Activated naive CD4-positive, alpha-beta T cell treated with anti-CD3 and anti-CD28 coated beads, Interleukin-2, amount 50 U/mL, for 16 hours (primary cell): ENCODE results near the gene CHST8.

Experiments used
- DNase-seq: peaks from one replicate; pipeline ENCODE4 v3.0.0-alpha.2; 2020

Gene CHST8

DNA sequence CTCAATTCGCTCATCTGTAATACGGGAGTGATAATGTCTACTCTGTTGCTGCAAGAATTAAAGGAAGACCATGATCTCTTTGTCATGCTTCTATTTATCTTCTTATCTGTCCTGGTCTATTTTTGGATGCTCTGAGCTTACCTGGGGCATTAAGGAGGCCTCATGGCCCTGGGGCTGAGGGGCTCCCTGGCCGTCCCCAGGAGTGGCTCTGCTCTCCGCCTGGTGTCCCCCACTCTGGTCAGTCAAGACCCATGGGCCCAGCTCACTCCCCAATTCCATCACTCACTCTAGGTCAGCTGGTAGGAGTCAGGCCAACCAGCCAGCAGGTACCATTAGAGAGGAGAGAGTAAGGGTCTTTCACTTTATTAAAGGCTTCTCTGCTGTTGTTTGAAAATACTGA lies 1.1 kb upstream of the CHST8 start:
- DNase-seq: no peak

DNA sequence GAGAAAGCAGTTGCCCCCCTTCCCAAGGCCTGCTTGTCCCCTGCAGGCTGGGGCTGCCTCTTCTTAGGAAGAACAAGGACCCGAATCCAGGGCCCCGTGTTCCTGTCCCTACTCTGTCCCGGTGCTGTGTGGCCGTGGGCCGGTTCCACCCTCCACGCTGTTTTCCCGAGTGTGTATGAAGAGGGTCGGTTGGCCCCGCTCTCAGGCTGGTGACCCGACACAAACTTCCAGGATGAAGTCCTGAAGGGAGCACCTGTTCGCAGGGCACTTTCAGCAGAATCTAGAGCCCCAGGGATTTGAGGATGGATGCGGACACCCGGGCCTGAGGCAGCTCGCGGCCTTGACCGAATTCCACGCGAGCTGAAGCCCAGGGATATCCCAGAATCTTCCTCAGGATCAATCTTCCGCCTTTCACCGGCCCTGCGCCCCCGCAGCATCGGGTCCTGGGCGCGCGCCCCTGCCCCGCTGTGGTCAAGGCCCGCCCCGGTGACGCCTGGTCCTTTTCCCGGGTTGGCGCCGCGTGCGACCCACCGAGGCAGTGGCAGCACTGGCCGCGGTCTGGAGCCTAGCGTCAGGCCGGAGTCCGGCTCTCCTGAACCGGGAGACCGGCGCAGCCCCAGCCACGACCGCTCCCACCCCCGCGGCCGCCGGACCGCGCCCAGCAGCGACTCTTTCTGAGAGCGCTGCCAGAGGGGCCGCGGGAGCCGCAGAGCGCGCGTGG lies 528 bp upstream of the CHST8 start:
- DNase-seq: no peak

DNA sequence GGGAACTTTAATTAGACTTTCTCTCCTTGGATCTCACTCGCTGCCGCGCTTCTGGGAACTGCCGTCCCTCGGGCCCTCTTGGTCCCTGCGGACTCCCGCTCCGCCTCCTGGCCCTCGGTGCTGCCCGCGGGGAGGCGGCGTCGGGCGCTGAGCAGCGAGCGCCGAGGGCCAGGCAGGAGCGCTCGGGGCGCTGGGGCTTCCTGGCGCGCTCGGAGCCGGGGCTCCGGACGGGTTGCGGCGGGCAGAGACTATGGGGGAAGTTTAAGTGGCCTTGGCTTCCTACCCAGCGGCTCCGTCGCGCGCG lies 704 bp downstream of the CHST8 start:
- DNase-seq: no peak

DNA sequence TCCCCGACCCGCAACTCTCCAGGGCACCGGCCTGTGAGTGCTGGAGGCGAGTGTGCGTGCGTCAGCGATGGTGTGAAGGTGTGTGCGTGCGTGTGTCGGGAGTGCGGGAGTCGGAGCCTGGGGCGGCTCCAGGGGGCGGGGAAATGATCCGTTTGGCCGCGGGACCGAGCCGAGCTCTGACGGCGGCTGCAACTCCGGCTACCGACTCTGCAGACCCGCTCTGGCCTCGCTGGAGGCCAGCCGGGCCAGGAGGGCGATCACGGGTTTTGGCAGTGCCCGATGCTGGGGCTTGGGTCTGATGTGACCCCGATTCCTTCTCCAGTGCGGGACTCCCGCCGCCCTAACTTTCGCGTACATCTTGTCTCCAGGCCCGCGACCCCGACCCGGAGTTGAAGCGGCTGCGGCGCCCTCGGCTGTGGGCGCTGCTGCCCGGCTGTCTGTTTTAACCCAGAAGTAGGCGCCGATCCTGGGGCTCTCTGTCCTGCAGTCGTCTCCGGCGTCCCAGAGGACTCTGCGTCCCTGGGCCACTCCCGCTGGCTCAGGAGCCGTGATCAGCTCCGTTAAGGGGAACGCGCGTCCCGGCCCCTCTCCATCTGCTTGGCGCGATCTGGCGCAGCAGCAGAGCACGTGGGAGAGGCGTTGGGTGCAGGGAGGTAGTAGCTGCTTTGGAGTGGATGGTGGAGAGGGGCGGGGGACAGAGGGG lies 1.2 kb downstream of the CHST8 start:
- no peak for DNase-seq

DNA sequence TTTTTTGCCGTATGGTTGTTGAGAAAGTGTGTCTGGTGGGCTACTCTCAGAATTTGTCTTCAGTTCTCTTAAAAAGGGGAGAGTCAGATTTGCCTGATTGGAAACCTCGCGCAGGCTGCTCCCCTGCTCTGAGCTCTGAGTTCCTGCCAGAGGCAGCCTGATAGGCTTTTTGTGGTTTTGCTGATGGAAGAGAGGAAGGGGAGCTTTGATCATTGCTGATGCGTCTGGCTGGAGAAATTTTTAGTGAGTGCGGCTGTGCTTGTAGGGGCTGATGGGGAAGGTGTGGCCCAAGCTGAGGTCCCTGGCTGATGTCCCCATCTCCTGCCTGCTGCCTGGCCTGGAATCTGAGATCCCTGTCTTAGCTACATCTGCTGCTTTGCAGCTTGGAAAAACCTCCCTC lies 2.8 kb downstream of the CHST8 start:
- no peak for DNase-seq

DNA sequence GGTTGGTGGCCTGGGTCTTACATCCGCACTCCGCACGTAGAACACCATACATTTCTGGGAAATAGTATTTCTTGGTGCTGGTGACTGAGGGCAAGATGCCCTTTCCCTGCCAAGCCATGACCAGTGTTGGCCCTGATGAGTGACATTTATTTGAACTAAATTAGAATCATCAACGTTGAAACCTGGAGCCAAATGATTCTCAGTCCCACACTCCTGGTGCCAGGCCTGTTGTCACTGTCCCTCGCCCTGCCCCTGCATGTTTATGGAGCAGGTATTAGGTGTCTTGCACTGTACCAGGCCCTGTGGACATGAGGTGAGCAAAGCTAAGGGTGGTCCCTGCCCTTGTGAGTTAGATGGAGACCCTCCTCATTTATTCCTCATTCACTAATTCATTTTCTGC lies 5.8 kb downstream of the CHST8 start:
- no peak for DNase-seq

DNA sequence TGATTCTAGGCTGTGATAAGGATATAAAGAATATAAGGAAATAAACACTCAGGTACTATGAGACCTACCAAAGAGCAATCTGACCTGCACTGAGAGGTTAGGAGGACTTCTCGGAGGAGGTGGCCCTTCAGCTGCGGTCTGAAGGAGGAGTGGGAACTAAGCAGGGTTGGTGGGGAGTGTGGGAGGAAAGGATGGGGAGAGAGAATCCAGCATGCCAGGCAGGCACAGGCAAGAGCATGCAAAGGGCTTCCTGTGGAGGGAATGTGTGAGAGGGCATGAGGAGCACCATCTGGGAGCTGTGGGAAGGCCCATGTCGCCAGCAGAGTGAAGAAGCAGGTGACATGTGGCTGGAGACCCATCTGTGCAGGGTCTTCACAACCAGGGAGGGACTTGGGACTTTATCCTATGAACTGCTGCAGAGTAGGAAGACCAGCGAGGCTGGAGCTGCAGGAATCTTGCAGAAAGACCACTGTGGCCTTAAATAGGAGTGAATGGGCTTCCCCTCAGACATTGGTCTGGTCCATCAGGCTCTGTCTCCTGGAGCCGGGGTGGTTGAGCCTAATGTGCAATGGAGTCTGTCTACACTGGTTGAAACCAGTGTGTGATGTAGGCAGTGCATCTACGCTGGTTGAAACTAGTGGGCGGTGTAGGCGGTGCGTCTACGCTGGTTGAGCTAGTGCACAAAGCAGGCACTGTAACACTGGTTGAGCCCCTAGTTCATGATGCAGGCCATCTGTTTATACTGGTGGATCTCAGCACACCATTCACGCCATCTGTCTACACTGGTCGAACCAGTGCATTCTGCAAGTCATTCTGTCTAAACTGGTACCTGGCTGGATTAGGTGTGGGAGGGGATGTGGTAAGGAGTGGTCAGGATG lies 6.4 kb downstream of the CHST8 start:
- no peak for DNase-seq

DNA sequence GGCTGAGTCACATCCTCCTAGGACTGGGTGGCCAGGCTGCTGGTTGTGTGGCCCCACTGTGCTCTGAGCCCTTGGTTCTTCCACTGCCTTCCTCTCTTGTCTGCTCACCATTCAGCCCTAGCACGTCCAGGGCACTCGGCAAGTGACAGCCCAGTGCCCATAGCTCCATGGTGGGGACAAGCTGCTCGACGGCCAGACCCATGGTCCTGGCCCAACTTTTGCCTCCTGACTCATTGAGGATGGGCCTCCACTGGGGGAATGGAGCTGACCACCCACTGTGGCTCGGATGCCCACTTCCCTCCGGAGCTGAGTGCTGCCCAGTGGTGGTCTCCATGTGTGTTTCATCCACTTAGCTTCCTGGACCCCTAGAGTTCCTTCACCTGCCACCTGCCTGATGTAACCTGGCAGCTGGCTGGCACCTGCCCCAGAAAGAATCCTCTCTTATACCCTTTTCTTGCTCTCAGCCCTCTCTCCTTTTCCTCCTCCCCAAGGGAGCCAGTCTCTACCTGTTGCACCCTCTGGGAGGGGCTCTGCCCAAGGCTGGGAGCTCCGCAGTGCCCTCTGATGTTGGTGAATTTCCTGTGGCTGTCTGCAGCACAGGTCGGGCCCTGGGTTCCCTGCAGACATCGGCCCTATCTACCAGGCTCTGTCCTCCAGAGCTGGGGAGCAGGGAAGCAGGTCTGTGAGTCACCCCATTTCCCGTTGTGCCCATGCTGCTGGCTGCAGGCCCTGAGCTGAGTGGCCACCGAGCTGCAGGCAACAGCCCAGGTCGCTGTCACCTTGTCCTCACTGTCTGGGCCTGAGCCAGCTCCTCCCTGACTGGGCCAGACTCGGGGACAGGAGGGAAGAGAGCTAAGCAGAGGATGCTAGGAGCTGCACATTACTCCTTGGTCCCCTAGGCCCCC lies 7.4 kb downstream of the CHST8 start:
- DNase-seq: no peak

DNA sequence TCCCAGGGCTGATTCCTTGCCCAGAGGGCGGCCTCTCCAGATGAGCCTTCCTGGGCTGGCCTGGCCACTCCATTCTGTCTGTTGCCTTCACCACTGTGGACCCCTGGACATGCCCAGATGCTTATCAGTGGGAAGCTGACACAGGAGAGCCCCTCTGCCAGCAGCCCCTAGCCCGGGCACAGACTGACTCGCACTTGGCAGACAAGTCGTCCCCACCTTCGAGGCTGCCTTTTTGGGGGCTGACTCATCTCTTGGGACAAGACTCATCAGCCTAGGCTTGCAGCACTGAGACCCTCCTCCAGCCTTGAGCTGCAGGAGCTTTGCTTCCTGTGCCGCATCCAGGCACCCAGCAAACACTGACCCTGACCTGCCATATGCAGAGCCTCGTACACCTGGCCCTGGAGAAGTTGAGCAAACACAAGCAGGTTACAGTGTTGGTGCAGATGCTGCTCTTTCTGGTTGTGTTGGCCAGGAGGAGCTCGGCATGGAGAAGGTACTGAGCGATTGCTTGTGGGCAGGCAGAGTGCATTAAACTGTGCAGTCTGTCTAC lies 8.1 kb downstream of the CHST8 start:
- no peak for DNase-seq

DNA sequence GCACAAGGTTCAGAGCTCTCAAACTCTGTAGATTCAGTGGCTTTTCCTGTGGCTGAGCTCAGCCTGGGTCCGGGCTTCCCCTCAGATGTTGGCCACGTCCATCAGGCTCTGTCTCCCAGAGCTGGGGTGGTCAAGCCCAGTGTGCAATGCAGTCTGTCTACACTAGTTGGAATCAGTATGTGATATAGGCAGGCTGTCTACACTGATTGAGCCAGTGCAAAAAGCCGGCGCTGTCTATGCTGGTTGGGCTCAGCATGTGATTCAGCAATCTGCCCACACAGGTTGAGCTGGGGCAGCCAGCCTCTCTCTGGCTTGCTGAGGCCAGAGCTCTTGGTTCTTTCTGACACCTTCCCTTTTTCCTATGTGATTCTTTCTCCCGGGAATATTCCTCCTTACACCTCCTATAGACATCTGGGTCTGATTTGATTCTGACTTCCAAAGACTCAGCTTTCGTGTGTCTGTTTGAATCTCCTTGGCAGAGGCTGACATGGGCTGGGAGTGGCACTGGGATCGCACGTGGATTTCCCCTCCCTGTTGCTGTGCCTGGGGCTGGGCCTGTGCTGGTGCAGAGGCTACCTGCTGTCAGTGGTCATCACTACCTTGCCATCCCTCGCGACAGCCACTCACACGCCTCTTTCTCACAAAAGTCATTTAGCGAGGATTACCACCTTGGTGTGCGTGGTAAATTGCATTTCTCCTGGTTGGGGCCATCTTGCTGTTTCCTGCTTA lies 9.3 kb downstream of the CHST8 start:
- DNase-seq: no peak

DNA sequence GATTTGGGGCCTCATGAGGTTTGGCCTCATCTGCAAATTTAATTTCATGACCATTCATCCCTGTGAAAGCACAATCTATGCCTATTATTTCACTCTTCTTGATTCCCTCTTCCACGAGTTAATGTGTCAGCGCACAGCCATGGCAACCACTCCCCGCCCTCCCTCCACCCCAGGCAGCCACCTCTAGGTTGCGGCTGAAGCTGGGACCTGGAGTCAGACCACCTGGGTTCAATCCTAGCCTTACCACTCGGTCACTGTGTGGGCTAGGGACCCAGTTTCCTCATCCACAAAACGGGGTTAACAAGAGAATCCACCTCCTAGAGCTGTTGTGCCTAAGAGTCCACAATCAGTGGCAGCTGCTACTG lies 9.8 kb downstream of the CHST8 start:
- no peak for DNase-seq

DNA sequence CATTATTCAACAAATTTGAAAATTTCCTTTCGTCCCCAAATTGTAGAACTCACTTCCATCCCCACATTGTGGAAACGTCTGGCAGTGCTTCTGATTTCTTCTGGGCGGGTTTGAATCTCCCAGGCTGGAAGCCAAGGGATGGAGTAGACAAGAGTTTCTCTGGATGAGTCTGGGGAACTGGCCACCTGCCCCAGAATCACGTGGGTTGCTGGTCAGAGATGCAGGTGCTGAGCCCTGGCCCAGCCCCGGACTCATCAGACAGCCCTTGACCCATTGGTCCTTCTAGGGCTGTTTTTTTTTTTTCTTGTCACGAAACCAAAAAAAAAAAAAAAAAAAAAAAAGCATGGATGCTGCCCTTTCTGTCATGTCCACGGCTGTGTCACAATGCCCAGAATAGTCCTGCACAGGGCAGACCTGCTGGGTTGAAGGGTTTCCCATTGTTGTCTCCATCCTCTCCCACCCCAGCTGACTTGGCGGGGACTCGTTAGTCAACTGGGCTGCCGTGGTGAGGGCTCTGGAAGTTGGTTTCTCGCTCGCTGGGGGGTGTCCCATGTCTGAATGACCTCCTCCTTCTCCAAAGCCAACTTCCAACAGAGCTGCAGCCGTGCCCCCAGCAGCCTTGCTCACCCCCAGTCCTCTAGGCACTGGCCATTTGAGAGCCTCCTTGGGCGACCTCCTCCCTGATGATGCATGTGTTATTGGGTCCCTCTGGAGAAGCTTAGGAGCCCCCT lies 12.8 kb downstream of the CHST8 start:
- no peak for DNase-seq

DNA sequence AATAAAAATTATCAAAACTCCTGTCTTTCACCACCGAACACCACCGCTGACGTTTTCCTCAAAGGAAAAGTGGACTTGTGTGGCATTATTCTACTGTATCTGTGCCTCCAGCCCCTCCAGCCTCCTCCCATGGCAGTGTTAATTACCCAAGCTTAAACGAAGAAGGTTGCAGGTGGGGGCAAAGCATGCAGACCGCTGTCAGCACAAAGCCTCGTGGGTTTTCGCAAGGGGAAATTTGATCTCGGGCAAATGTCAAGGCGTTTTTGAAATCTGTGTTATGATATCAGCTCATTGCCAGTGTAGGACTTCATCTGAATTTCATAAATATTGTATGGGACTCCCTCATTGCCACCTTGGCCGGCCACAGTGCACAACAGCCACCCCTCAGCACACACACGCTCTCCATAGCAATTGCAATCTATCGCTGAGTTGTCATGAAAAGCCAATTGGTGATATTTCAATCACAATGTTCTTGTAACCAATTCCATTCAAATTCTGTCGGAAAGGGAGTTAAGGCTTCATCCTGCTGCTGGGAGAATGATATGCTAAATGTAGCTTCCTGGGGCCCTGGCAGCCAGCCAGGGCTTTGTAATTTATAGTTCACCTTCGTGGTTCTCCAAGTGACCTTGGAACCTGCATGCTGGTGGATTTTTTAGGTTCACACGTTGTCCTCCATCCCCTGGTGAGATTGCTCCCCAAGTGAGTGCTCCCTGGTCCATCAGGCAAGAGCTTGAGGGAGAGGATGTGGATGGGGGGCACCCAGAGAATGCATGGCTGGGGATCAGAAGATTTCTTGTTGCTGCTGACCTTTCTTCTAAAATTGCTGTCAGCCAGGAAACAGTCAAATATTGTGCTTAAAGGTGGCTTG lies 16.6 kb downstream of the CHST8 start:
- DNase-seq: no peak

DNA sequence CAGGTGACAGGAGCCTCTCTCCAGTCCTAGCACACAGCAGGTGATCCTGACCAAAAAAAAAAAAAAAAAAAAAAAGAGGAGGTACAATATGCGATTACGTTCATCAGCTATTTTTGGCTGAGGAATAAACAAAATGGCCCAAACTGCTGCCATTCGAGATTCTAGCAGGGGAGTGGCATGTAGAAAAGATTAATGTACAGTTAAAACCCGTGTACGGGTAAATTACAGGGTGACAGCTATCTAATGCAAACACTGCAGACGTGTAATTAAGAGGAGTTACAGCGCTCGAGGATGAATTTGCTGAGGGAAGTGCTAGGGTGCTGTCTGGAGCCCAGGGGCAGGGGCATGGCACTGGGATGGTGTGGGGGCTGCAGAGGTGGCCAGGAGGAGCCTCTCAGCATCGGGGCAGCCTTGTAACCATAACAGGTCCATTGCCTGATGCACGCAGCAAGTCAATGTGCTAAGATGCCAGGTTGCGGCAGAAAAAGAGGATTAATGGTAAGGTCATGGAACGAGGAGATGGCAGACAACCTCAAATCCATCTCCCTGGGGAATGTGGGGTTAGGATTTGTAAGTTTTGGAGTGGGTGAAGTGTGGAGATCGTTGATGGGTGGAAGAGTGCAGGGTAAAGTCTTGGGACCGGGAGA lies 17.4 kb downstream of the CHST8 start:
- DNase-seq: no peak

DNA sequence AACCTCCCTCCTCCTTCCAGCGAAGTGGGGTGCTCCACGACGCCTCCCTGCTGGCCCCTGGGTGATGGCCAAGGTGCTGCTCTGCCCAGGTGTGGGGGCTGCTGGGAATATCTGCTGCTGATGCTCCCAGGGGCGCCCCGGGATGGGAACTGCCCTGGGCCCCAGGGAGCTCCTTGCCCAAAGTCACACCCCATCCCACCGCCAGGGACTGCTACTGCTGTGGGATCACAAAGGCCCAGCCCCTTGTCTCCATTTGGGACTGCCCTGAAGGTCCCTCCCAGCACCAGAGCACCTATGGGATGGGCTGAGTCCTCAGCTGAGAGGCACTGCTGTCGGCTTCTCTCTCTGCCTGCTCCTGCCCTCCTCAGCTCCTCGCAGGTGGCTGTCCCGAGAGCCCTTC lies 19.0 kb downstream of the CHST8 start:
- no peak for DNase-seq

DNA sequence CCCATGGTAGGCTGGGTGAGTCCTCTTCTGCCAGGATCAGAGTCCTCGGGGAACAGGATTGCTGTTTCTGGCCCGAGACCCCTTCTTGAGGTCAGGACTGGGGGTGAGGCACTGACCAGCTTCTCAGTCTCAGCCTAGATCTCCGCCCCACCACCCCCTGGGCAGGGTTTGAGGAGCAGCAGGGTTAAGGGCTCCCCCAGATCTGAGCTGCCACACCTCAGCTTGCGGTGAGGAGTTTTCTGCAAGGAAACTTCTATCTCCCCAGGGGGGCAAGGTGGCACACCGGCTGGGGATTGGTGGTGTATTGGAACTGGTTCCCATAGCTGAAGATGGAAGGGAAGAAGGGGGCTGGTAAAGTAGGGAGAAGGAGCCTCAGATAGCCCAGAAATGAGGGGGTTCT lies 19.5 kb downstream of the CHST8 start:
- DNase-seq: no peak

DNA sequence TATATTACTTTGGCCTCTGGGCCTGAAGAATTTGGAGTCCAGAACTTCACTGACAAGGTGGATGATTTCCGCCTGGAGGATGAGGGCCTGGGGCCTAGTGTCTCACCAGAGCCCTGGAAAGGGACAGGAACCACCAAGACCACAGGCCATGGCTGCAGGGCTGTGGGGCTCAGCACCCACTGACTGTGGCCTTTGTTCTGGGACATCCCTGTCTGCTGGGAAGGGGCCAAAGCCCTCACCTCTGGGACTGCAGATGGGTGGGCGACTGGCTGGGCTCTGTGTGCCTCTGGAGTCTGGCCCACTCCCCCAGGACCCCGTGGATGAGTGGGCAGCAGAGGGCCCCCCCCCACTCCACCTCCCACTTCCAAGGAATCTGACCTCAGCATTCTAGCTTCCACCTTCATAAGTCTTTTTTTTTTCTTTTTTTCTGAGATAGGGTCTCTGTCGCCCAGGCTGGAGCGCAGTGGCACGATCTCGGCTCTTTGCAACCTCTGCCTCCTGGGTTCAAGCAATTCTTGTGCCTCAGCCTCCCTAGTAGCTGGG lies 20.3 kb downstream of the CHST8 start:
- no peak for DNase-seq

DNA sequence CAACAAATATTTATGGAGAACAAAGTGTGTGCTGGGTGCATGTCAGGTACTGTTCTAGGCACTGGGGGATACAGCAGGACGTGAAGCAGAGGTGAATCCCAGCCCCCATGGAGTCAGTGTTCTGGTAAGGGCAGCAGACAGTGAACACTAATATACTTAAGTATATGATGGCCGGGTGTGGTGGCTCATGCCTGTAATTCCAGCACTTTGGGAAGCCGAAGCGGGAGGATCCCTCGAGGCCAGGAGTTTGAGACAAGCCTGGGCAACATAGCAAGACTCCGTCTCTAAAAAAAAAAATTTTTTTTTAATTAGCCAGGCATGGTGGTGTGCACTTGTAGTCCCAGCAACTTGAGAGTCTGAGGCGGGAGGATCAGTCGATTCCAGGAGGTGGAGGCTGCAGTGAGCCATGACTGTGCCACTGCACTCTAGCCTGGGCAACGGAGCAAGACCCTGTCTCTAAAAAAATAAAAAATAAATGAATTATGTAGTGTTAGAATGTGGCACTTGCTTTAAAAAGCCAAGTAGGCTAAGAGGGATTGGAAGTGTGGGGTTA lies 22.6 kb downstream of the CHST8 start:
- DNase-seq: no peak

DNA sequence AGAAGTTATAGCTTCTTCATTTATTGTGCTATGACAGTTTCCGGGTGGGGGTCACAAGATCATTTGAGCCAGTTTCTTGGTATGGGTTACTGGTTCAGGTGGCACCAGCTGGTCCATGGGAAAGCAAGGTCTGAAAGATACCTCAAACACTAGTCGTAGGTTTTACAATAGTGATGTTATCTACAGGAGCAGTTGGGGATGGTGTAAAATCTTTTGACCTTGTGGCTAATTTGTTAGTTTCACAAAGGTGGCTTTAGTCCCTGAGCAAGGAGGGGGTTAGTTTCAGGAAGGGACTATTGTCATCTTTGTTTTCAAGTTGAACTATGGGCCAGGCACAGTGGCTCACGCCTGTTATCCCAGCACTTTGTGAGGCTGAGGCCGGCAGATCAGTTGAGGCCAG lies 24.6 kb downstream of the CHST8 start:
- DNase-seq: no peak
